Right cardiac atrium (tissue), 5 donors: ENCODE results near the gene DNAL1. TPM values are rescaled to one million over a fixed set of nuclear protein-coding genes. Genes with fewer than 3 reads are reported as not detected.

Source experiments
- ATAC-seq, 2 donors: fragments of 200-7000 bp; cut with Tn5 transposase; one replicate each; pipeline versions ENCODE4 v1.8.0 to v1.9.1; 2020; ENCODE audit warnings: moderate library complexity in 2 of 2, mild to moderate bottlenecking in 1 of 2
- DNase-seq, 3 donors: peaks; one replicate each; pipeline ENCODE4 v3.0.0-alpha.2; 2020
- H3K27ac ChIP-seq: one replicate; pipeline ENCODE4 v1.5.1; 2013; ENCODE audit warnings: mild to moderate bottlenecking, low read length, control low read depth, moderate library complexity
- H3K27me3 ChIP-seq: one replicate; pipeline ENCODE4 v1.6.1; 2013; ENCODE audit not compliant: control insufficient read depth, insufficient read depth
- H3K4me1 ChIP-seq: one replicate; pipeline ENCODE4 v1.6.1; 2013; ENCODE audit warnings: low read length; ENCODE audit not compliant: control insufficient read depth, insufficient read depth
- H3K4me3 ChIP-seq: one replicate; pipeline ENCODE4 v1.5.1; 2013; ENCODE audit warnings: low read length, control low read depth
- H3K9me3 ChIP-seq: one replicate; pipeline ENCODE4 v1.6.1; 2013; ENCODE audit warnings: low read length; ENCODE audit not compliant: control insufficient read depth
- WGBS: extraction: QIAGEN DNeasy Blood & Tissue Kit; methylation state at CpG from one replicate; pipeline ENCODE4 v1.1.7; 2013; 5-methylcytosine and 5-hydroxymethylcytosine counted together
- intact Hi-C, 4 donors: fragments of 100-400 bp; cut with DNase I; formaldehyde crosslinking; loops; one replicate each; pipeline versions ENCODE4 v1.11.0 to v1.14.0; 2022 to 2023
- polyA plus RNA-seq: library from polyadenylated mRNA; stranded (reverse); fragments of 200-250 nt; gene quantifications from one replicate; pipeline ENCODE4 v1.2.3, GENCODE V29; 2013
- total RNA-seq, 4 donors: library from RNA; stranded (reverse); fragmentation: NEBNext Ultra II Directional; extraction: Animal tissue kit (Norgen Biotek cat#: 25700); gene quantifications; one replicate each; pipeline ENCODE4 v1.2.1, GENCODE V29; 2021
- donor health status: healthy with polysubstance abuse.
- donor health status: DM: no; HTN: yes; CAD: no.
- donor health status: DM: no; HTN: no; CAD: no.
- donor health status: DM: no; HTN: yes; CAD: no; lungs with severe emphysema.
- donor health status: DM: yes; HTN: yes; CAD: no.

Gene DNAL1
- total and polyA plus RNA-seq, 5 donors: 5.3 to 19.9 (median 17.1) TPM

- no peaks in the 10 kb centered on the region for H3K9me3 ChIP-seq
- DNase-seq (peak in 1 of 3 donors; percentile 28), ATAC-seq (no peak)
- no peaks in the 10 kb centered on the region for H3K27me3 ChIP-seq
- 85% methylated on average over 2 of the region's 2 CpGs for WGBS
- peaks cover 5% of the 10 kb centered on the region for H3K4me1 ChIP-seq
- peak overlapping the region; percentile 92 for H3K27ac ChIP-seq
- no peak overlapping the region for H3K4me3 ChIP-seq
- intact Hi-C loops: loop anchor here (5.0 to 10.0 kb wide), 4 partner anchors 60 to 140 kb away; no protein-coding TSS in a partner anchor
These were observed 79.9 kb downstream of the DNAL1 start for GRCh38 chr14:73724696-73725095.

- Histone ChIP-seq H3K27ac (peak overlapping the region; percentile 37), H3K9me3 (no peaks in the 10 kb centered on the region), H3K27me3 (no peaks in the 10 kb centered on the region), H3K4me1 (peaks cover 5% of the 10 kb centered on the region), H3K4me3 (no peak overlapping the region)
- peak; percentile 53 to 67 (median 58) for DNase-seq
- no peak for ATAC-seq
- intact Hi-C loops: loop anchor here (5.0 to 10.0 kb wide), 4 partner anchors 59 to 139 kb away; no protein-coding TSS in a partner anchor
- 62% methylated on average over 8 of the region's 8 CpGs for whole genome bisulfite sequencing
These were observed 80.6 kb downstream of the DNAL1 start for GRCh38 chr14:73725116-73726024.

GRCh38 chr14:73726025-73726961, 81.5 kb downstream of the DNAL1 start:
- ATAC-seq: no peak
- intact Hi-C loops: loop anchor here (5.0 to 10.0 kb wide), 4 partner anchors 59 to 139 kb away; no protein-coding TSS in a partner anchor
- WGBS: 41% methylated on average over 14 of the region's 14 CpGs
- H3K4me1 ChIP-seq: peaks cover 5% of the 10 kb centered on the region
- H3K4me3 ChIP-seq: no peak overlapping the region
- peak; percentile 30 to 69 (median 63) for DNase-seq
- H3K9me3 ChIP-seq: no peaks in the 10 kb centered on the region
- H3K27ac ChIP-seq: peak overlapping the region; percentile 37
- H3K27me3 ChIP-seq: no peaks in the 10 kb centered on the region

- WGBS: 91% methylated on average over 7 of the region's 7 CpGs
- H3K4me1 ChIP-seq: peaks cover 5% of the 10 kb centered on the region
These were observed 82.4 kb downstream of the DNAL1 start for GRCh38 chr14:73727166-73727565.

DNA sequence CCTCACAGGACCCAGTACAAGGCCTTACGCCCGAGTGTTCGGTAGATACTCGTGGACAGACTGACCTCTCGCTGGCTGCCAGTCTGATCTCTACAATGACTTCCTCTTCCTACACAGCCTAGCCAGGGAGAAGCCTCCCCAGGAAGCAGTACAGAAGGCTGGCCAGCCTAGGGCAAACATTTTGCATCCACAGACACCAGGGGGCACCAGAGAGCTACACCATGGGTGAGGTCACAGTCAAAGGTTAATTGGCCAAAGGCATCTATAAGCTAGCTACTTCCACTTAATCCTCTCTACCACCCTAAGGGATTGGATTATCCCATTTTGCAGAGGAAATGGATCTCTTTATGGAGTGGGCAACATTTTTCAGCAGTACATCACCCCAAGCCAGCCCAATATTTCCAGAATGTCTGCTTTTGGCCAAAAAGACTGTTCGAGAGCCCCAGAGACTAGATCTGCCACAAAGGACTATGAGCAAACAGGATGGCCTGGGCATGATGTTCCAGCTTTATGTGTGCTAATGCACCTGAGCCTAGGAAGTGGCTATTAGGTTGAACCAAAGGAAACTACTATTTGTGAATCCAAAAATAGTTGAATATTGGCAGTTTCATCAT, 84.0 kb downstream of the DNAL1 start:
- 14% methylated on average over 6 of the region's 6 CpGs for WGBS
- intact Hi-C loops: loop anchor here (5.0 to 10.0 kb wide), 4 partner anchors 56 to 136 kb away; no protein-coding TSS in a partner anchor

More at GRCh38 chr14:73727166-73727565, 82.4 kb downstream of the DNAL1 start:
- H3K27ac ChIP-seq: no peak overlapping the region
- ATAC-seq (no peak), DNase-seq (no peak)
- H3K4me3 ChIP-seq: no peak overlapping the region
- intact Hi-C loops: loop anchor here (5.0 to 10.0 kb wide), 4 partner anchors 58 to 138 kb away; no protein-coding TSS in a partner anchor
- H3K27me3 ChIP-seq: no peaks in the 10 kb centered on the region
- H3K9me3 ChIP-seq: no peaks in the 10 kb centered on the region

DNA sequence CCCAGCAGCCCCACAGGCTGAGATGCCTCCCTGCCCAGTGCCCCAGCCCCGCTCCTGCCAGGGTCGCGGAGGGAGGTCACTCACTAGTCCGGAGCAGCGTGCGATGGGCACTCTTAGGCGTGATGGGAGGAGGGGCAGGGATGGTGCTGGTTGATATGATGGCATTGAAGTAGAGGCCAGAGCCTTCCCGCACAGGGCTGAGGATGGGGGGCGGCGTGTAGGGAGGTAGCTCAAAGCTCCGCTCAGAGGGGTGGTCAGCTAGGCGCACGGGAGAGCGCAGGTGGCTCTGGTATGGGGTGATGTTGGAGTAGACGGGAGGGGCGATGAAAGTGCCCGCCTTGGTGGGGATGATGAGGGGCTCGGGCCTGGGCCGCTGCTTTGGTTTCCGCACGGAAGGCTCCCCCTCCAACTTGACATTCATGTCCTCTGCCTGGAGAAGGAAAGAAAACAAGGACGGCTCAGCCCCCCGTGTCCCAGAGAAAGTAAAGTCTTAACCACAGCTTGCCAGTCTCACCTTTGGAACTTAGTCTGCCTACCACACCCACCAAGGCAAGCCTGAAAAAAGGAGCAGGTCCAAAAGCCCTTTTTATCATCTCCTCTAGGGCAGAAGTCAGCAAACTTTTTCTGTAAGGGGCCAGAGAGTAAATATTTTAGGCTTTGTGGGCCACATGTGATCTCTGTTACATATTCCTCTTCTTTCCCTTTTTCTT, 84.9 kb downstream of the DNAL1 start:
- H3K27me3 ChIP-seq: no peaks in the 10 kb centered on the region
- 91% methylated on average over 23 of the region's 23 CpGs for WGBS
- DNase-seq: peak in 2 of 3 donors; percentile 20 to 44
- H3K9me3 ChIP-seq: no peaks in the 10 kb centered on the region
- ATAC-seq: no peak
- intact Hi-C loops: loop anchor here (2.0 to 10.0 kb wide), 5 partner anchors 55 to 135 kb away; no protein-coding TSS in a partner anchor
- H3K4me3 ChIP-seq: no peak overlapping the region
- H3K27ac ChIP-seq: no peak overlapping the region
- peaks cover 4% of the 10 kb centered on the region for H3K4me1 ChIP-seq

More for the DNA sequence above, 84.0 kb downstream of the DNAL1 start:
- DNase-seq (peak; percentile 87 to 94 (median 92)), ATAC-seq (peak; percentile 68 to 71)
- H3K27me3 ChIP-seq: no peaks in the 10 kb centered on the region
- H3K27ac ChIP-seq: peak overlapping the region; percentile 2
- H3K9me3 ChIP-seq: no peaks in the 10 kb centered on the region
- H3K4me1 ChIP-seq: peaks cover 5% of the 10 kb centered on the region
- H3K4me3 ChIP-seq: no peak overlapping the region

- 67% methylated on average over 3 of the region's 3 CpGs for WGBS
These were observed 86.3 kb downstream of the DNAL1 start for GRCh38 chr14:73731111-73731510.

DNA sequence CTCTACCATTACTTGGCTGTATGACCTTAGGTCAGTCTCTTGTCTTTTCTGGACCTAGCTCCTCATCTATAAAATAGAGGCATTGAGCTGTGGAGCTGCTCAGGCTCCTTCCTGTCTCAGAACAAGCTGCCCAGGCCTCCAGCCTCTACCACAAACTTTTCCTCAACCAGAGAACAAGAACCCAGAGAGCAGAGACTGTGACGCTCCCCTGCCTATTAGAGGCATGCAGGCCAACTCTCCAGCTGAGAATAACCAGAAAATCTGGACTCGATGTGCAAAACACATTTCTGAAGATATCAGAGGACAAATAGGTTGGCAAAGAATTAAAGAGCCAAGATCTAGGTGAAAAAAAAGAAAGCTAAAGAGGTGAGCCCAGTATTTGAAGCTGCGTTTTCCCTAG, 87.2 kb downstream of the DNAL1 start:
- no peak for DNase-seq
- no peak for ATAC-seq
- H3K27ac ChIP-seq: no peak overlapping the region
- H3K4me1 ChIP-seq: peaks cover 3% of the 10 kb centered on the region
- no peaks in the 10 kb centered on the region for H3K27me3 ChIP-seq
- H3K4me3 ChIP-seq: no peak overlapping the region
- intact Hi-C loops: no loop called here
- whole genome bisulfite sequencing: 75% methylated on average over 3 of the region's 3 CpGs
- H3K9me3 ChIP-seq: no peaks in the 10 kb centered on the region

More at GRCh38 chr14:73731111-73731510, 86.3 kb downstream of the DNAL1 start:
- ATAC-seq: no peak
- H3K9me3 ChIP-seq: no peaks in the 10 kb centered on the region
- peak overlapping the region; percentile 36 for H3K27ac ChIP-seq
- no peak for DNase-seq
- H3K4me3 ChIP-seq: no peak overlapping the region
- H3K4me1 ChIP-seq: peaks cover 3% of the 10 kb centered on the region
- no peaks in the 10 kb centered on the region for H3K27me3 ChIP-seq
- intact Hi-C loops: loop anchor here in 1 of 4 donors (2.0 kb wide), 1 partner anchor 96 kb away; no protein-coding TSS in a partner anchor

DNA sequence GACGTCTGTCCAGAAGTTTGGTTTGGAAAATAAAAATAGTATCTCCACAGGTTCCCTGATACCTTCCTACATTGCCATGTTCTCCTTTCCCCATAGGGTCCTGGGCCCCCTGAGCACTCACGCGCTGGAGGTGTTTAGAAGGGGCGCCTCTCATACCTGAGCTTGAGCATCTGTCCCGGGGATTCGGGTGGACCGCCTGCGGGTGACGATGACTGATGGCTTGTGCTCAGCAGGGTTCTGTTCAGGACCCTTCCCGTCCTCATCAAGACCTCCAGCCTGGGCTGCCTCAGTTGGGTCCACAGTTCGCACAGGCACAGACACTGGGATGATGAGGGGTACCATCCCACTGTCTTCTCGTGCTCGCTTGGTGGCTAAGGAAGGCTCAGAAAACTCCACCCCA, 92.1 kb downstream of the DNAL1 start:
- Histone ChIP-seq H3K27ac (no peak overlapping the region), H3K9me3 (no peaks in the 10 kb centered on the region), H3K27me3 (no peaks in the 10 kb centered on the region), H3K4me1 (peaks cover 18% of the 10 kb centered on the region), H3K4me3 (no peak overlapping the region)
- DNase-seq: peak in 1 of 3 donors; percentile 51
- ATAC-seq: no peak
- intact Hi-C loops: no loop called here
- 89% methylated on average over 13 of the region's 13 CpGs for WGBS
